HCT116 (cell line): ENCODE measurements around the gene EIF3I. TPM values are rescaled to one million over a fixed set of nuclear protein-coding genes. Genes with fewer than 3 reads are reported as not detected.

ENCODE experiments used
- ATAC-seq: fragments of 200-7000 bp; cut with Tn5 transposase; 2 replicates; pipeline ENCODE4 v1.9.1; 2020; ENCODE audit warnings: mild to moderate bottlenecking, moderate library complexity
- BruUV-seq: library from RNA; stranded (reverse); fragments of 400-500 nt; replicated peaks from 2 replicates; lab custom pipeline; 2021; lab: Mats Ljungman, UMichigan
- CTCF ChIA-PET: fragments of 300-600 bp; sonication (Branson Sonifier 250); formaldehyde crosslinking; loops from one replicate; lab custom pipeline; 2021; ENCODE audit warnings: antibody characterized with exemption; lab: Charles Lee
- POLR2A ChIA-PET: fragments of 300-600, 350-600 bp; sonication (Branson Sonifier 250); formaldehyde crosslinking; loops from one replicate; lab custom pipeline; 2021; ENCODE audit warnings: antibody characterized with exemption; lab: Charles Lee
- RAD21 ChIA-PET, 2 experiments: fragments of 300-600 bp; sonication (Branson Sonifier 250); formaldehyde crosslinking; loops; one replicate each; lab custom pipeline; 2023; ENCODE audit warnings: low total read pairs in 2 of 2; ENCODE audit not compliant: uncharacterized antibody in 2 of 2, unreplicated experiment in 2 of 2, low non-redundant PET in 1 of 2; lab: Charles Lee
- DNase-seq: peaks from one replicate; pipeline ENCODE4 v3.0.0-alpha.2; 2010; ENCODE audit warnings: low read depth, low spot score
- H2AFZ ChIP-seq: fragments of 200-600 bp; shearing (Covaris generic), sonication (generic); 2 replicates; pipeline ENCODE4 v1.6.1; 2017; ENCODE audit warnings: low read depth, mixed run types, mixed read lengths, antibody characterized with exemption, low read length; ENCODE audit not compliant: poor library complexity, severe bottlenecking
- H3K27ac ChIP-seq: 2 replicates; pipeline ENCODE4 v1.5.1; 2012; ENCODE audit warnings: low read depth, low read length
- H3K27me3 ChIP-seq: fragments of 200-600 bp; sonication (generic); 2 replicates; pipeline ENCODE4 v1.6.1; 2016; ENCODE audit warnings: mixed run types, low read length, mixed read lengths; ENCODE audit not compliant: insufficient read depth
- H3K36me3 ChIP-seq, 2 experiments: fragments of 200-500 bp in 1 of 2; fragments of 200-600 bp in 1 of 2; sonication (Bioruptor generic) in 1 of 2; sonication (generic) in 1 of 2; 2 replicates each; pipeline versions ENCODE4 v1.5.1 to v1.6.1; 2014 to 2016; ENCODE audit warnings: low read length in 2 of 2, inconsistent platforms in 1 of 2, mixed read lengths in 1 of 2, mixed run types in 1 of 2; ENCODE audit not compliant: insufficient read depth in 2 of 2, control insufficient read depth in 1 of 2
- H3K4me1 ChIP-seq, 2 experiments: fragments of 200-600 bp in 1 of 2; sonication (generic) in 1 of 2; 2 replicates each; pipeline versions ENCODE4 v1.5.1 to v1.6.1; 2012 to 2017; ENCODE audit warnings: low read length in 2 of 2, inconsistent platforms in 1 of 2, mild to moderate bottlenecking in 1 of 2, mixed read lengths in 1 of 2, mixed run types in 1 of 2, moderate library complexity in 1 of 2; ENCODE audit not compliant: insufficient read depth in 2 of 2, control insufficient read depth in 1 of 2
- H3K4me2 ChIP-seq: fragments of 200-600 bp; sonication (generic); 2 replicates; pipeline ENCODE4 v1.6.1; 2017; ENCODE audit warnings: mixed run types, low read length, mixed read lengths
- H3K4me3 ChIP-seq, 2 experiments: fragments of 200-600 bp in 1 of 2; sonication (generic) in 1 of 2; replicated peaks in 1 of 2; 2 replicates each; pipeline ENCODE4 v1.5.1; 2011 to 2016; ENCODE audit warnings: low read length in 2 of 2, control low read depth in 1 of 2, low read depth in 1 of 2, mild to moderate bottlenecking in 1 of 2, mixed read lengths in 1 of 2, mixed run types in 1 of 2
- H3K79me2 ChIP-seq: fragments of 200-600 bp; sonication (generic); 2 replicates; pipeline ENCODE4 v1.6.1; 2017; ENCODE audit warnings: mild to moderate bottlenecking, mixed run types, low read length, moderate library complexity, mixed read lengths; ENCODE audit not compliant: insufficient read depth
- H3K9ac ChIP-seq: fragments of 200-600 bp; sonication (generic); 2 replicates; pipeline ENCODE4 v1.6.1; 2016; ENCODE audit warnings: low read length, mixed read lengths
- H3K9me2 ChIP-seq: fragments of 200-600 bp; sonication (generic), shearing (Covaris generic); 2 replicates; pipeline ENCODE4 v1.6.1; 2017; ENCODE audit warnings: mixed run types, mild to moderate bottlenecking, moderate library complexity; ENCODE audit not compliant: insufficient read depth
- H3K9me3 ChIP-seq, 2 experiments: fragments of 200-500 bp in 1 of 2; fragments of 200-600 bp in 1 of 2; sonication (Bioruptor generic) in 1 of 2; sonication (generic) in 1 of 2; 2 replicates each; pipeline ENCODE4 v1.6.1; 2014 to 2017; ENCODE audit warnings: low read length in 2 of 2, mixed read lengths in 2 of 2, inconsistent platforms in 1 of 2, low read depth in 1 of 2, mild to moderate bottlenecking in 1 of 2, mixed run types in 1 of 2, moderate library complexity in 1 of 2; ENCODE audit not compliant: control insufficient read depth in 1 of 2, insufficient read depth in 1 of 2
- H4K20me1 ChIP-seq: fragments of 200-600 bp; sonication (generic), shearing (Covaris generic); 2 replicates; pipeline ENCODE4 v1.6.1; 2017; ENCODE audit warnings: mixed run types, mild to moderate bottlenecking, moderate library complexity; ENCODE audit not compliant: insufficient read depth
- CBX3 ChIP-seq: IDR thresholded peaks from 2 replicates; pipeline ENCODE4 v1.6.1; 2012; ENCODE audit warnings: low read depth
- CEBPB ChIP-seq: IDR thresholded peaks from 2 replicates; pipeline ENCODE4 v1.6.1; 2012; ENCODE audit warnings: low read depth
- EGR1 ChIP-seq: IDR thresholded peaks from 2 replicates; pipeline ENCODE4 v1.6.1; 2012; ENCODE audit warnings: low read depth
- ELF1 ChIP-seq: IDR thresholded peaks from 2 replicates; pipeline ENCODE4 v1.6.1; 2012; ENCODE audit warnings: low read depth, borderline replicate concordance
- EZH2 ChIP-seq: fragments of 200-600 bp; sonication (generic); IDR thresholded peaks from 2 replicates; pipeline ENCODE4 v1.6.1; 2017; ENCODE audit warnings: antibody characterized with exemption, mixed run types
- EZH2phosphoT487 ChIP-seq: fragments of 200-600 bp; IDR thresholded peaks from 2 replicates; pipeline ENCODE4 v1.6.1; 2018; ENCODE audit warnings: antibody characterized with exemption, borderline replicate concordance
- FOSL1 ChIP-seq: IDR thresholded peaks from 2 replicates; pipeline ENCODE4 v1.6.1; 2012; ENCODE audit warnings: low read depth
- JUND ChIP-seq: IDR thresholded peaks from 2 replicates; pipeline ENCODE4 v1.6.1; 2012
- POLR2A ChIP-seq: IDR thresholded peaks from 2 replicates; pipeline ENCODE4 v1.7.0; 2011; ENCODE audit warnings: borderline replicate concordance; ENCODE audit not compliant: insufficient read depth, insufficient read length; ENCODE audit errors: extremely low read depth
- POLR2AphosphoS5 ChIP-seq: IDR thresholded peaks from 2 replicates; pipeline ENCODE4 v1.6.1; 2011; ENCODE audit warnings: mild to moderate bottlenecking, low read depth, low read length, moderate library complexity
- SIN3A ChIP-seq: IDR thresholded peaks from 2 replicates; pipeline ENCODE4 v1.6.1; 2012; ENCODE audit warnings: low read depth
- SRF ChIP-seq: IDR thresholded peaks from 2 replicates; pipeline ENCODE4 v1.6.1; 2012; ENCODE audit warnings: low read depth
- YY1 ChIP-seq: IDR thresholded peaks from 2 replicates; pipeline ENCODE4 v1.6.1; 2011; ENCODE audit warnings: low read length, low read depth, moderate library complexity, mild to moderate bottlenecking; ENCODE audit not compliant: insufficient replicate concordance; ENCODE audit errors: extremely low read depth
- ZNF274 ChIP-seq: fragments of 200-500 bp; sonication (Bioruptor generic); IDR thresholded peaks from 2 replicates; pipeline ENCODE4 v1.6.1; 2014; ENCODE audit warnings: mild to moderate bottlenecking, low read depth, low read length, inconsistent platforms
- intact Hi-C: fragments of 100-400 bp; cut with micrococcal nuclease; formaldehyde crosslinking; loops from 2 replicates; pipeline ENCODE4 v1.10.0; 2022
- total RNA-seq: library from RNA; stranded (reverse); gene quantifications from one replicate; pipeline ENCODE4 v1.2.1, GENCODE V29; 2021; ENCODE audit not compliant: unreplicated experiment
- TF ChIP-seq, protein P1 (sequence below), 3 experiments: fragments of 200-600 bp in 1 of 3; sonication (generic) in 1 of 3; IDR thresholded peaks in 2 of 3; conservative IDR thresholded peaks in 1 of 3; 2 replicates each; pipeline ENCODE4 v1.5.1; 2012 to 2017; ENCODE audit warnings: low read depth in 2 of 3, low read length in 2 of 3, antibody characterized with exemption in 1 of 3, borderline replicate concordance in 1 of 3, control low read depth in 1 of 3, mild to moderate bottlenecking in 1 of 3, mixed read lengths in 1 of 3, mixed run types in 1 of 3, moderate library complexity in 1 of 3; ENCODE audit not compliant: insufficient read depth in 1 of 3
- TF ChIP-seq, protein P2 (sequence below): IDR thresholded peaks from 2 replicates; pipeline ENCODE4 v1.6.1; 2012
- TF ChIP-seq, protein P3 (sequence below): IDR thresholded peaks from 2 replicates; pipeline ENCODE4 v1.6.1; 2011; ENCODE audit warnings: mild to moderate bottlenecking, low read length, moderate library complexity; ENCODE audit not compliant: insufficient replicate concordance; ENCODE audit errors: extremely low read depth
- TF ChIP-seq, protein P4 (sequence below): IDR thresholded peaks from 2 replicates; pipeline ENCODE4 v1.6.1; 2012; ENCODE audit warnings: low read depth
- TF ChIP-seq, protein P5 (sequence below): IDR thresholded peaks from 2 replicates; pipeline ENCODE4 v1.6.1; 2012

Gene EIF3I
- total RNA-seq, 1 experiment from 2014 or later: 323 TPM

DNA sequence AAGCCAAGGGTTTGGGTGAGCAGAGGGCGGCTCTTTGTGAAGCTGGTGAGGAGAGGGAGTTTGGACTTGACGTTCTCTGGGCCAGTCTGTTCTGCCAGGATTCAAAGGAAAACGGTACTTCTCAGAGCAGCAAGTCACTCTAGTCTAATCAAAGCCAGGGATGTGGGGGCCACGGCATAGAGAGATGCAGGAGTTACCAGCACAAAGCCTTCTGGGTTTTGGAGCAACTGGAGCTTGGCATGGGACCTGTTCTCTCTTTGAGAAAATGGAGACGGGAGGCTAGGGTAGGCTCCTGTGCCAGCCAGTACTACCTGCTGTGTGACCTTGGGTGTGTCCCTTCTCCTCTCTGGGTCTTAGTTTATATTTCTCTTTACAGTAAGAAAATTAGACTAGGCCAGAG is 40.6 kb upstream of the EIF3I start (continued):
- TF ChIP-seq ZNF274 (no peak), EZH2phosphoT487 (no peak), EZH2 (no peak), CEBPB (no peak), CBX3 (no peak)
- TF ChIP-seq, protein P1, sequence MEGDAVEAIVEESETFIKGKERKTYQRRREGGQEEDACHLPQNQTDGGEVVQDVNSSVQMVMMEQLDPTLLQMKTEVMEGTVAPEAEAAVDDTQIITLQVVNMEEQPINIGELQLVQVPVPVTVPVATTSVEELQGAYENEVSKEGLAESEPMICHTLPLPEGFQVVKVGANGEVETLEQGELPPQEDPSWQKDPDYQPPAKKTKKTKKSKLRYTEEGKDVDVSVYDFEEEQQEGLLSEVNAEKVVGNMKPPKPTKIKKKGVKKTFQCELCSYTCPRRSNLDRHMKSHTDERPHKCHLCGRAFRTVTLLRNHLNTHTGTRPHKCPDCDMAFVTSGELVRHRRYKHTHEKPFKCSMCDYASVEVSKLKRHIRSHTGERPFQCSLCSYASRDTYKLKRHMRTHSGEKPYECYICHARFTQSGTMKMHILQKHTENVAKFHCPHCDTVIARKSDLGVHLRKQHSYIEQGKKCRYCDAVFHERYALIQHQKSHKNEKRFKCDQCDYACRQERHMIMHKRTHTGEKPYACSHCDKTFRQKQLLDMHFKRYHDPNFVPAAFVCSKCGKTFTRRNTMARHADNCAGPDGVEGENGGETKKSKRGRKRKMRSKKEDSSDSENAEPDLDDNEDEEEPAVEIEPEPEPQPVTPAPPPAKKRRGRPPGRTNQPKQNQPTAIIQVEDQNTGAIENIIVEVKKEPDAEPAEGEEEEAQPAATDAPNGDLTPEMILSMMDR (IDR thresholded peaks at IDR 0.05 in 2 of 3, conservative IDR thresholded peaks at IDR 0.05 in 1 of 3; ENCODE audit: borderline replicate concordance in 1 of 3, insufficient read depth in 1 of 3, low read depth in 2 of 3, low read length in 2 of 3): no peak

DNA sequence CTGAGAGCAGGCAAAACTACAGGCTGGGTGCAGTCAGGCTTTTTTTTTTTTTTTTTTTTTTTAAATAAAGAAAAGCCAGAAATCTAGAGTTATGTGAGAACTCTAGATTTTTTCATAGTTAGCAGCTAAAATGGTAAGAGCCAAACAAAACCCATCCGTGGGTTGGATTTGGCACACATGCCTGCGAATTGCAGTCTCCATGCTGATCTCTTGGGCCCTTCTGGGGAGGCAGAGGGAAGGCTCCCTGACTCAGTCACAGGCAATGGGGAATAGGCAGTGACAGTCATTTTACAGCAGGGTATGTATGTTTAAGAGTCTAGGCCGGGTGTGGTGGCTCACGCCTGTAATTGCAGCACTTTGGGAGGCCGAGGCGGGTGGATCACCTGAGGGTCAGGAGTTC is 40.1 kb upstream of the EIF3I start:
- no peak overlapping the region for H3K4me2 ChIP-seq
- ATAC-seq: no peak
- ChIA-PET CTCF (no interaction called here), RAD21 (no interaction called here), POLR2A (no interaction called here)
- no peak for DNase-seq
- H3K9ac ChIP-seq: no peak overlapping the region
- intact Hi-C loops: no loop called here
- peaks cover 65% of the 10 kb centered on the region for H3K79me2 ChIP-seq
- no TSS peak for BruUV-seq
- no peak overlapping the region for H2AFZ ChIP-seq
- H3K27ac ChIP-seq: no peak overlapping the region
- peaks cover 15% of the 10 kb centered on the region; the same call in 1 of the 2 replicates for H4K20me1 ChIP-seq
- no peaks in the 10 kb centered on the region for H3K9me3 ChIP-seq
- no peak overlapping the region for H3K4me3 ChIP-seq
- no peaks in the 10 kb centered on the region for H3K9me2 ChIP-seq
- H3K36me3 ChIP-seq: peaks cover 32 to 50% of the 10 kb centered on the region in 2 experiments
- peaks cover 15 to 32% of the 10 kb centered on the region in 2 experiments for H3K4me1 ChIP-seq
- H3K27me3 ChIP-seq: no peaks in the 10 kb centered on the region
- TF ChIP-seq EZH2: no peak
- TF ChIP-seq, protein P2, sequence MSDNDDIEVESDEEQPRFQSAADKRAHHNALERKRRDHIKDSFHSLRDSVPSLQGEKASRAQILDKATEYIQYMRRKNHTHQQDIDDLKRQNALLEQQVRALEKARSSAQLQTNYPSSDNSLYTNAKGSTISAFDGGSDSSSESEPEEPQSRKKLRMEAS: no peak
- no peak for TF ChIP-seq JUND
- no peak for TF ChIP-seq EZH2phosphoT487
- no peak for TF ChIP-seq CEBPB
- TF ChIP-seq POLR2A: no peak
- TF ChIP-seq, protein P3, sequence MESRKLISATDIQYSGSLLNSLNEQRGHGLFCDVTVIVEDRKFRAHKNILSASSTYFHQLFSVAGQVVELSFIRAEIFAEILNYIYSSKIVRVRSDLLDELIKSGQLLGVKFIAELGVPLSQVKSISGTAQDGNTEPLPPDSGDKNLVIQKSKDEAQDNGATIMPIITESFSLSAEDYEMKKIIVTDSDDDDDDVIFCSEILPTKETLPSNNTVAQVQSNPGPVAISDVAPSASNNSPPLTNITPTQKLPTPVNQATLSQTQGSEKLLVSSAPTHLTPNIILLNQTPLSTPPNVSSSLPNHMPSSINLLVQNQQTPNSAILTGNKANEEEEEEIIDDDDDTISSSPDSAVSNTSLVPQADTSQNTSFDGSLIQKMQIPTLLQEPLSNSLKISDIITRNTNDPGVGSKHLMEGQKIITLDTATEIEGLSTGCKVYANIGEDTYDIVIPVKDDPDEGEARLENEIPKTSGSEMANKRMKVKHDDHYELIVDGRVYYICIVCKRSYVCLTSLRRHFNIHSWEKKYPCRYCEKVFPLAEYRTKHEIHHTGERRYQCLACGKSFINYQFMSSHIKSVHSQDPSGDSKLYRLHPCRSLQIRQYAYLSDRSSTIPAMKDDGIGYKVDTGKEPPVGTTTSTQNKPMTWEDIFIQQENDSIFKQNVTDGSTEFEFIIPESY: no peak
- TF ChIP-seq ELF1: no peak
- TF ChIP-seq EGR1: no peak
- TF ChIP-seq, protein P4, sequence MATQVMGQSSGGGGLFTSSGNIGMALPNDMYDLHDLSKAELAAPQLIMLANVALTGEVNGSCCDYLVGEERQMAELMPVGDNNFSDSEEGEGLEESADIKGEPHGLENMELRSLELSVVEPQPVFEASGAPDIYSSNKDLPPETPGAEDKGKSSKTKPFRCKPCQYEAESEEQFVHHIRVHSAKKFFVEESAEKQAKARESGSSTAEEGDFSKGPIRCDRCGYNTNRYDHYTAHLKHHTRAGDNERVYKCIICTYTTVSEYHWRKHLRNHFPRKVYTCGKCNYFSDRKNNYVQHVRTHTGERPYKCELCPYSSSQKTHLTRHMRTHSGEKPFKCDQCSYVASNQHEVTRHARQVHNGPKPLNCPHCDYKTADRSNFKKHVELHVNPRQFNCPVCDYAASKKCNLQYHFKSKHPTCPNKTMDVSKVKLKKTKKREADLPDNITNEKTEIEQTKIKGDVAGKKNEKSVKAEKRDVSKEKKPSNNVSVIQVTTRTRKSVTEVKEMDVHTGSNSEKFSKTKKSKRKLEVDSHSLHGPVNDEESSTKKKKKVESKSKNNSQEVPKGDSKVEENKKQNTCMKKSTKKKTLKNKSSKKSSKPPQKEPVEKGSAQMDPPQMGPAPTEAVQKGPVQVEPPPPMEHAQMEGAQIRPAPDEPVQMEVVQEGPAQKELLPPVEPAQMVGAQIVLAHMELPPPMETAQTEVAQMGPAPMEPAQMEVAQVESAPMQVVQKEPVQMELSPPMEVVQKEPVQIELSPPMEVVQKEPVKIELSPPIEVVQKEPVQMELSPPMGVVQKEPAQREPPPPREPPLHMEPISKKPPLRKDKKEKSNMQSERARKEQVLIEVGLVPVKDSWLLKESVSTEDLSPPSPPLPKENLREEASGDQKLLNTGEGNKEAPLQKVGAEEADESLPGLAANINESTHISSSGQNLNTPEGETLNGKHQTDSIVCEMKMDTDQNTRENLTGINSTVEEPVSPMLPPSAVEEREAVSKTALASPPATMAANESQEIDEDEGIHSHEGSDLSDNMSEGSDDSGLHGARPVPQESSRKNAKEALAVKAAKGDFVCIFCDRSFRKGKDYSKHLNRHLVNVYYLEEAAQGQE: no peak
- TF ChIP-seq FOSL1: no peak
- TF ChIP-seq, protein P5, sequence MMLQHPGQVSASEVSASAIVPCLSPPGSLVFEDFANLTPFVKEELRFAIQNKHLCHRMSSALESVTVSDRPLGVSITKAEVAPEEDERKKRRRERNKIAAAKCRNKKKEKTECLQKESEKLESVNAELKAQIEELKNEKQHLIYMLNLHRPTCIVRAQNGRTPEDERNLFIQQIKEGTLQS: no peak
- no peak for TF ChIP-seq ZNF274
- TF ChIP-seq CBX3: no peak
- TF ChIP-seq YY1: no peak
- TF ChIP-seq POLR2AphosphoS5: no peak
- TF ChIP-seq SRF: no peak
- no peak for TF ChIP-seq SIN3A
